SK-N-SH (cell line): ENCODE data around the gene UGT1A1. TPM values are rescaled to one million over a fixed set of nuclear protein-coding genes. Genes with fewer than 3 reads are reported as not detected.
"Not testable (repeated sequence)": the region's sequence is repeated elsewhere in the genome, so short reads cannot be mapped to it uniquely, and the experiment has no call there.

Experiments used
- CTCF ChIA-PET: fragments of 300-600, 350-600 bp; formaldehyde crosslinking; extraction: SDS; loops from one replicate; lab custom pipeline; 2021; lab: Yijun Ruan, JAX
- POLR2A ChIA-PET: fragments of 350-600 bp; sonication (Branson Sonifier 250); formaldehyde crosslinking; extraction: SDS; loops from one replicate; lab custom pipeline; 2020; ENCODE audit warnings: antibody characterized with exemption, inconsistent platforms; lab: Yijun Ruan, JAX
- DNase-seq: peaks from one replicate; pipeline ENCODE4 v3.0.0; 2012
- H2AFZ ChIP-seq: fragments of 200-600 bp; sonication (generic); 2 replicates; pipeline ENCODE4 v1.8.1; 2016; ENCODE audit warnings: antibody characterized with exemption, mild to moderate bottlenecking, low read depth
- H3F3A ChIP-seq: fragments of 200-600 bp; sonication (generic); replicated peaks from 2 replicates; pipeline ENCODE3; 2016; ENCODE audit warnings: antibody characterized with exemption, mild to moderate bottlenecking; ENCODE audit not compliant: insufficient read depth
- H3K27ac ChIP-seq, 2 experiments: fragments of 200-500 bp in 1 of 2; fragments of 200-600 bp in 1 of 2; sonication (Bioruptor generic) in 1 of 2; sonication (generic), shearing (Covaris generic) in 1 of 2; 2 replicates each; pipeline versions ENCODE4 v1.5.1 to v1.6.1; 2014 to 2016; ENCODE audit warnings: low read depth in 2 of 2, inconsistent platforms in 1 of 2, low read length in 1 of 2, mild to moderate bottlenecking in 1 of 2, mixed read lengths in 1 of 2
- H3K27me3 ChIP-seq: fragments of 200-600 bp; sonication (generic), shearing (Covaris generic); 2 replicates; pipeline ENCODE4 v1.6.1; 2016; ENCODE audit warnings: mixed run types; ENCODE audit not compliant: insufficient read depth
- H3K36me3 ChIP-seq, 2 experiments: fragments of 200-500 bp in 1 of 2; fragments of 200-600 bp in 1 of 2; sonication (Bioruptor generic) in 1 of 2; sonication (generic) in 1 of 2; replicated peaks in 1 of 2; 2 replicates each; pipeline versions ENCODE3 to v1.5.1; 2014 to 2016; ENCODE audit warnings: low read length in 1 of 2, mild to moderate bottlenecking in 1 of 2; ENCODE audit not compliant: insufficient read depth in 2 of 2, control insufficient read depth in 1 of 2
- H3K4me1 ChIP-seq, 2 experiments: fragments of 200-500 bp in 1 of 2; fragments of 200-600 bp in 1 of 2; sonication (Bioruptor generic) in 1 of 2; sonication (generic), shearing (Covaris generic) in 1 of 2; 2 replicates each; pipeline versions ENCODE4 v1.5.1 to v1.6.1; 2014 to 2016; ENCODE audit warnings: low read depth in 1 of 2, low read length in 1 of 2, mixed run types in 1 of 2; ENCODE audit not compliant: insufficient read depth in 2 of 2, control insufficient read depth in 1 of 2
- H3K4me2 ChIP-seq: fragments of 200-600 bp; sonication (generic), shearing (Covaris generic); 2 replicates; pipeline ENCODE4 v1.6.1; 2017; ENCODE audit warnings: mixed run types
- H3K4me3 ChIP-seq, 2 experiments: fragments of 200-500 bp in 1 of 2; fragments of 200-600 bp in 1 of 2; sonication (Bioruptor generic) in 1 of 2; sonication (generic), shearing (Covaris generic) in 1 of 2; 2 replicates each; pipeline versions ENCODE4 v1.5.1 to v1.8.1; 2014 to 2016; ENCODE audit warnings: low read depth in 2 of 2, inconsistent platforms in 1 of 2, low read length in 1 of 2, mild to moderate bottlenecking in 1 of 2, mixed read lengths in 1 of 2, moderate library complexity in 1 of 2
- H3K79me2 ChIP-seq: fragments of 200-600 bp; sonication (generic); 2 replicates; pipeline ENCODE4 v1.8.1; 2017; ENCODE audit warnings: mild to moderate bottlenecking; ENCODE audit not compliant: insufficient read depth
- H3K9ac ChIP-seq: fragments of 200-600 bp; sonication (generic); 2 replicates; pipeline ENCODE4 v1.6.1; 2017; ENCODE audit warnings: mixed run types
- H3K9me2 ChIP-seq: fragments of 200-600 bp; sonication (generic); 2 replicates; pipeline ENCODE4 v1.6.1; 2017; ENCODE audit warnings: mixed run types
- H3K9me3 ChIP-seq: fragments of 200-600 bp; sonication (generic); 2 replicates; pipeline ENCODE4 v1.6.1; 2017; ENCODE audit warnings: mixed run types, mild to moderate bottlenecking, moderate library complexity
- H4K20me1 ChIP-seq: fragments of 200-600 bp; sonication (generic); 2 replicates; pipeline ENCODE4 v1.6.1; 2017; ENCODE audit warnings: mild to moderate bottlenecking, mixed run types; ENCODE audit not compliant: insufficient read depth
- CHD2 ChIP-seq: fragments of 150-350 bp; IDR thresholded peaks from 2 replicates; pipeline ENCODE4 v1.6.1; 2018; ENCODE audit warnings: low read length; ENCODE audit not compliant: partially characterized antibody
- EP300 ChIP-seq, 2 experiments: IDR thresholded peaks; 2 replicates each; pipeline versions ENCODE4 v1.4.0 to v1.6.1; 2012; ENCODE audit warnings: borderline replicate concordance in 1 of 2, low read depth in 1 of 2, low read length in 1 of 2
- EZH2phosphoT487 ChIP-seq: fragments of 200-600 bp; sonication (generic); IDR thresholded peaks from 2 replicates; pipeline ENCODE4 v1.6.1; 2017; ENCODE audit warnings: low read depth, mixed run types, mild to moderate bottlenecking, antibody characterized with exemption, moderate library complexity, borderline replicate concordance
- FOXJ3 ChIP-seq: sonication (generic); formaldehyde crosslinking; IDR thresholded peaks from 2 replicates; pipeline ENCODE4 v1.5.1; 2020; ENCODE audit warnings: mild to moderate bottlenecking, missing genetic modification reagents
- JUND ChIP-seq: IDR thresholded peaks from 2 replicates; pipeline ENCODE4 v1.4.0; 2012
- NFIC ChIP-seq: IDR thresholded peaks from 2 replicates; pipeline ENCODE4 v1.4.0; 2012; ENCODE audit warnings: borderline replicate concordance
- NRF1 ChIP-seq: IDR thresholded peaks from 2 replicates; pipeline ENCODE4 v1.6.1; 2012; ENCODE audit warnings: low read depth, mild to moderate bottlenecking, low read length
- RCOR1 ChIP-seq: fragments of 150-350 bp; IDR thresholded peaks from 2 replicates; pipeline ENCODE4 v1.6.1; 2017; ENCODE audit warnings: antibody characterized with exemption, low read length
- RFX5 ChIP-seq: IDR thresholded peaks from 2 replicates; pipeline ENCODE4 v1.6.1; 2012; ENCODE audit warnings: mild to moderate bottlenecking, improper control_type of control experiment, low read length
- RXRA ChIP-seq: IDR thresholded peaks from 2 replicates; pipeline ENCODE4 v1.4.0; 2012; ENCODE audit warnings: low read depth, mild to moderate bottlenecking, borderline replicate concordance
- TCF12 ChIP-seq: IDR thresholded peaks from 2 replicates; pipeline ENCODE4 v1.4.0; 2012
- TEAD4 ChIP-seq: IDR thresholded peaks from 2 replicates; pipeline ENCODE4 v1.4.0; 2012; ENCODE audit warnings: mild to moderate bottlenecking, borderline replicate concordance; ENCODE audit not compliant: insufficient read depth
- YY1 ChIP-seq: IDR thresholded peaks from 2 replicates; pipeline ENCODE4 v1.4.0; 2012; ENCODE audit warnings: low read depth, mild to moderate bottlenecking
- WGBS: methylation state at CpG from one replicate; pipeline ENCODE4 v1.1.6; 2017; ENCODE audit warnings: low lambda C conversion rate; 5-methylcytosine and 5-hydroxymethylcytosine counted together
- polyA plus RNA-seq, 3 experiments: library from polyadenylated mRNA; depleted of rRNA; stranded (reverse); fragments of >200 nt; gene quantifications; 2 replicates each; pipeline ENCODE4 v1.2.3, GENCODE V29; 2012
- TF ChIP-seq, protein P1 (sequence below): IDR thresholded peaks from 2 replicates; pipeline ENCODE4 v1.6.1; 2012; ENCODE audit warnings: mild to moderate bottlenecking, low read depth, low read length, moderate library complexity
- TF ChIP-seq, protein P2 (sequence below): fragments of 150-350 bp; IDR thresholded peaks from 2 replicates; pipeline ENCODE4 v1.6.1; 2017; ENCODE audit warnings: antibody characterized with exemption, low read length, low read depth, borderline replicate concordance
- TF ChIP-seq, protein P3 (sequence below): fragments of 200-600 bp; sonication (generic); IDR thresholded peaks from 2 replicates; pipeline ENCODE4 v1.6.1; 2017; ENCODE audit warnings: antibody characterized with exemption, mild to moderate bottlenecking, moderate library complexity
- TF ChIP-seq, protein P4 (sequence below): fragments of 150-350 bp; IDR thresholded peaks from 2 replicates; pipeline ENCODE4 v1.6.1; 2016; ENCODE audit warnings: mild to moderate bottlenecking, low read depth, low read length
- TF ChIP-seq, protein P5 (sequence below): IDR thresholded peaks from 2 replicates; pipeline ENCODE4 v1.4.0; 2012; ENCODE audit warnings: low read depth
- TF ChIP-seq, protein P6 (sequence below): IDR thresholded peaks from 2 replicates; pipeline ENCODE4 v1.4.0; 2012; ENCODE audit warnings: low read depth, borderline replicate concordance

UGT1A1 gene
- polyA plus RNA-seq, 1 of the 3 experiments (the other 2 are of a cell fraction): not detected

DNA sequence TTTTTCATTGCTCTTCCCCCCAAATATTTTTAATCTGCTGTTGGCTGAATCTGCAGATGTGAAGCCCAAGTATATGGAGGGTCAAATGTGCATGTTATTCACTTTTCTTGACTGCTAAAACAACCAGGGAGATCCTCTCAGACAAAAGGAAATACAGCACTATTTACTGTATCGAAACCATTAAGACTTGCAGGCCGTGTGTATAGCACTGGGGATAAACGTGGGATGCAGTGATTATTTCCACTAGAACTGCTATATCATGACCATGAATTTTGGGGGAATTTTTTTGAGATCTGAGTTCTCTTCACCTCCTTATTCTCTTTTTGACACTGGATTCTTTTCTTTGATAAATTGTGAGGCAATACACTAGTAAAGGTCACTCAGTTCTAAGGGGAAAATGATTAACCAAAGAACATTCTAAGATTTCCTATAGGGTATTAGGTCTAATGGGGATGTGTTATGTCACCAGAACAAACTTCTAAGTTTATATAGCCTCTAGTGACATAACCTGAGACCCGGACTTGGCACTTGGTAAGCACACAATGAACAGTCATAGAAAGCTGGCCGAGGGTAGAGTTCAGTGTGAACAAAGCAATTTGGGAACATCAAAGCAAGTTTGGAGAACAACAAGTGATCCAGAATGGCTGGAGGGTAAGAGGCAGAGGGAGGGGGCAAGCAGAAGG, 14.9 kb upstream of the UGT1A1 start:
- CTCF ChIA-PET: no interaction called here
- Histone ChIP-seq H3K9ac (no peak overlapping the region), H3F3A (no peaks in the 10 kb centered on the region), H3K9me3 (no peaks in the 10 kb centered on the region)
- DNase-seq: no peak
- no peak for TF ChIP-seq RXRA
- TF ChIP-seq NFIC: no peak
- no peak for TF ChIP-seq TEAD4
- TF ChIP-seq CHD2: no peak
- TF ChIP-seq, protein P1, sequence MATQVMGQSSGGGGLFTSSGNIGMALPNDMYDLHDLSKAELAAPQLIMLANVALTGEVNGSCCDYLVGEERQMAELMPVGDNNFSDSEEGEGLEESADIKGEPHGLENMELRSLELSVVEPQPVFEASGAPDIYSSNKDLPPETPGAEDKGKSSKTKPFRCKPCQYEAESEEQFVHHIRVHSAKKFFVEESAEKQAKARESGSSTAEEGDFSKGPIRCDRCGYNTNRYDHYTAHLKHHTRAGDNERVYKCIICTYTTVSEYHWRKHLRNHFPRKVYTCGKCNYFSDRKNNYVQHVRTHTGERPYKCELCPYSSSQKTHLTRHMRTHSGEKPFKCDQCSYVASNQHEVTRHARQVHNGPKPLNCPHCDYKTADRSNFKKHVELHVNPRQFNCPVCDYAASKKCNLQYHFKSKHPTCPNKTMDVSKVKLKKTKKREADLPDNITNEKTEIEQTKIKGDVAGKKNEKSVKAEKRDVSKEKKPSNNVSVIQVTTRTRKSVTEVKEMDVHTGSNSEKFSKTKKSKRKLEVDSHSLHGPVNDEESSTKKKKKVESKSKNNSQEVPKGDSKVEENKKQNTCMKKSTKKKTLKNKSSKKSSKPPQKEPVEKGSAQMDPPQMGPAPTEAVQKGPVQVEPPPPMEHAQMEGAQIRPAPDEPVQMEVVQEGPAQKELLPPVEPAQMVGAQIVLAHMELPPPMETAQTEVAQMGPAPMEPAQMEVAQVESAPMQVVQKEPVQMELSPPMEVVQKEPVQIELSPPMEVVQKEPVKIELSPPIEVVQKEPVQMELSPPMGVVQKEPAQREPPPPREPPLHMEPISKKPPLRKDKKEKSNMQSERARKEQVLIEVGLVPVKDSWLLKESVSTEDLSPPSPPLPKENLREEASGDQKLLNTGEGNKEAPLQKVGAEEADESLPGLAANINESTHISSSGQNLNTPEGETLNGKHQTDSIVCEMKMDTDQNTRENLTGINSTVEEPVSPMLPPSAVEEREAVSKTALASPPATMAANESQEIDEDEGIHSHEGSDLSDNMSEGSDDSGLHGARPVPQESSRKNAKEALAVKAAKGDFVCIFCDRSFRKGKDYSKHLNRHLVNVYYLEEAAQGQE: no peak
- TF ChIP-seq TCF12: no peak
- no peak for TF ChIP-seq EZH2phosphoT487
- TF ChIP-seq, protein P2, sequence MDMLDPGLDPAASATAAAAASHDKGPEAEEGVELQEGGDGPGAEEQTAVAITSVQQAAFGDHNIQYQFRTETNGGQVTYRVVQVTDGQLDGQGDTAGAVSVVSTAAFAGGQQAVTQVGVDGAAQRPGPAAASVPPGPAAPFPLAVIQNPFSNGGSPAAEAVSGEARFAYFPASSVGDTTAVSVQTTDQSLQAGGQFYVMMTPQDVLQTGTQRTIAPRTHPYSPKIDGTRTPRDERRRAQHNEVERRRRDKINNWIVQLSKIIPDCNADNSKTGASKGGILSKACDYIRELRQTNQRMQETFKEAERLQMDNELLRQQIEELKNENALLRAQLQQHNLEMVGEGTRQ: no peak
- TF ChIP-seq, protein P3, sequence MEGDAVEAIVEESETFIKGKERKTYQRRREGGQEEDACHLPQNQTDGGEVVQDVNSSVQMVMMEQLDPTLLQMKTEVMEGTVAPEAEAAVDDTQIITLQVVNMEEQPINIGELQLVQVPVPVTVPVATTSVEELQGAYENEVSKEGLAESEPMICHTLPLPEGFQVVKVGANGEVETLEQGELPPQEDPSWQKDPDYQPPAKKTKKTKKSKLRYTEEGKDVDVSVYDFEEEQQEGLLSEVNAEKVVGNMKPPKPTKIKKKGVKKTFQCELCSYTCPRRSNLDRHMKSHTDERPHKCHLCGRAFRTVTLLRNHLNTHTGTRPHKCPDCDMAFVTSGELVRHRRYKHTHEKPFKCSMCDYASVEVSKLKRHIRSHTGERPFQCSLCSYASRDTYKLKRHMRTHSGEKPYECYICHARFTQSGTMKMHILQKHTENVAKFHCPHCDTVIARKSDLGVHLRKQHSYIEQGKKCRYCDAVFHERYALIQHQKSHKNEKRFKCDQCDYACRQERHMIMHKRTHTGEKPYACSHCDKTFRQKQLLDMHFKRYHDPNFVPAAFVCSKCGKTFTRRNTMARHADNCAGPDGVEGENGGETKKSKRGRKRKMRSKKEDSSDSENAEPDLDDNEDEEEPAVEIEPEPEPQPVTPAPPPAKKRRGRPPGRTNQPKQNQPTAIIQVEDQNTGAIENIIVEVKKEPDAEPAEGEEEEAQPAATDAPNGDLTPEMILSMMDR: no peak
- TF ChIP-seq, protein P4, sequence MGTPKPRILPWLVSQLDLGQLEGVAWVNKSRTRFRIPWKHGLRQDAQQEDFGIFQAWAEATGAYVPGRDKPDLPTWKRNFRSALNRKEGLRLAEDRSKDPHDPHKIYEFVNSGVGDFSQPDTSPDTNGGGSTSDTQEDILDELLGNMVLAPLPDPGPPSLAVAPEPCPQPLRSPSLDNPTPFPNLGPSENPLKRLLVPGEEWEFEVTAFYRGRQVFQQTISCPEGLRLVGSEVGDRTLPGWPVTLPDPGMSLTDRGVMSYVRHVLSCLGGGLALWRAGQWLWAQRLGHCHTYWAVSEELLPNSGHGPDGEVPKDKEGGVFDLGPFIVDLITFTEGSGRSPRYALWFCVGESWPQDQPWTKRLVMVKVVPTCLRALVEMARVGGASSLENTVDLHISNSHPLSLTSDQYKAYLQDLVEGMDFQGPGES: no peak
- no peak for TF ChIP-seq JUND
- no peak for TF ChIP-seq RFX5
- TF ChIP-seq, protein P5, sequence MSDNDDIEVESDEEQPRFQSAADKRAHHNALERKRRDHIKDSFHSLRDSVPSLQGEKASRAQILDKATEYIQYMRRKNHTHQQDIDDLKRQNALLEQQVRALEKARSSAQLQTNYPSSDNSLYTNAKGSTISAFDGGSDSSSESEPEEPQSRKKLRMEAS: no peak
- no peak for TF ChIP-seq EP300 (IDR thresholded peaks at IDR 0.05; ENCODE audit: borderline replicate concordance in 1 of 2, low read depth in 1 of 2, low read length in 1 of 2)
- TF ChIP-seq, protein P6, sequence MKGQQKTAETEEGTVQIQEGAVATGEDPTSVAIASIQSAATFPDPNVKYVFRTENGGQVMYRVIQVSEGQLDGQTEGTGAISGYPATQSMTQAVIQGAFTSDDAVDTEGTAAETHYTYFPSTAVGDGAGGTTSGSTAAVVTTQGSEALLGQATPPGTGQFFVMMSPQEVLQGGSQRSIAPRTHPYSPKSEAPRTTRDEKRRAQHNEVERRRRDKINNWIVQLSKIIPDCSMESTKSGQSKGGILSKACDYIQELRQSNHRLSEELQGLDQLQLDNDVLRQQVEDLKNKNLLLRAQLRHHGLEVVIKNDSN: no peak
- no peak for TF ChIP-seq YY1
- TF ChIP-seq FOXJ3 (CRISPR knock-in tag): no peak
- no peak for TF ChIP-seq NRF1
- no peak for TF ChIP-seq RCOR1
- TF ChIP-seq, all 33 proteins: peak for 0
- Histone ChIP-seq H3K4me1 (no peaks in the 10 kb centered on the region), H3K4me2 (no peak overlapping the region), H3K36me3 (no peaks in the 10 kb centered on the region), H3K9me2 (no peaks in the 10 kb centered on the region), H4K20me1 (no peaks in the 10 kb centered on the region), H3K79me2 (no peaks in the 10 kb centered on the region), H2AFZ (no peak overlapping the region), H3K27me3 (no peaks in the 10 kb centered on the region; the same call in 1 of the 2 replicates), H3K27ac (no peak overlapping the region), H3K4me3 (no peak overlapping the region)
- 28% methylated on average over 5 of the region's 5 CpGs for WGBS
- POLR2A ChIA-PET: no interaction called here

DNA sequence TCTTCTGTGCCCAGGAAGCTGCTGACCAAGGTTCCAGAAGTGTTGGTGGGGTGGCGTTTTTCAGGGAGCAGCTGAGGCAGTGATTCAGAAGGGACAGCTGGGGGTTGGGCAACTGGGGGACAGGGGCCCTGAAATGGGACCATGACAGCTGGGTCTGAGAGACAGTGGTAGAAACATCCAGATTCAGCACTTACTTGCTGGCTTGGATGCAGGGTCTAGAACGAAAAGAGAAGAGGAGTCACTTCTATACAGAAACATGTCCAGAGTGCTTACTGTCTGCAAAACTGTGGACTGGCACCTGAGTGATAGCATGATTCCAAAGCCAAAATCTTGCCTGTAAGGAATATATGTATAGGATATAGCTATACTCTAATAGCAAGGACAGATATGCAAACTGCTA, 14.2 kb upstream of the UGT1A1 start:
- H3K27me3 ChIP-seq, H3K36me3 ChIP-seq, POLR2A ChIA-PET, H3K9me3 ChIP-seq, H3K4me1 ChIP-seq, DNase-seq, H3K9ac ChIP-seq, H3K27ac ChIP-seq, H4K20me1 ChIP-seq, H3K4me3 ChIP-seq, H3K9me2 ChIP-seq, H2AFZ ChIP-seq, H3K79me2 ChIP-seq, H3K4me2 ChIP-seq, H3F3A ChIP-seq: not testable (repeated sequence)
- 9% methylated on average over 2 of the region's 2 CpGs for WGBS
- CTCF ChIA-PET: interaction anchor here (1.9 kb wide), 1 partner anchor 34 kb away, joined by 6 read pairs; no protein-coding TSS in a partner anchor
